ENCODE results near the gene KLHL33. TPM values are rescaled to one million over a fixed set of nuclear protein-coding genes. Genes with fewer than 3 reads are reported as not detected.

KLHL33 gene
- 0.23 TPM in 1 of 2 replicates, not detected in the other for total RNA-seq (ENCODE audit: low replicate concordance)

DNA sequence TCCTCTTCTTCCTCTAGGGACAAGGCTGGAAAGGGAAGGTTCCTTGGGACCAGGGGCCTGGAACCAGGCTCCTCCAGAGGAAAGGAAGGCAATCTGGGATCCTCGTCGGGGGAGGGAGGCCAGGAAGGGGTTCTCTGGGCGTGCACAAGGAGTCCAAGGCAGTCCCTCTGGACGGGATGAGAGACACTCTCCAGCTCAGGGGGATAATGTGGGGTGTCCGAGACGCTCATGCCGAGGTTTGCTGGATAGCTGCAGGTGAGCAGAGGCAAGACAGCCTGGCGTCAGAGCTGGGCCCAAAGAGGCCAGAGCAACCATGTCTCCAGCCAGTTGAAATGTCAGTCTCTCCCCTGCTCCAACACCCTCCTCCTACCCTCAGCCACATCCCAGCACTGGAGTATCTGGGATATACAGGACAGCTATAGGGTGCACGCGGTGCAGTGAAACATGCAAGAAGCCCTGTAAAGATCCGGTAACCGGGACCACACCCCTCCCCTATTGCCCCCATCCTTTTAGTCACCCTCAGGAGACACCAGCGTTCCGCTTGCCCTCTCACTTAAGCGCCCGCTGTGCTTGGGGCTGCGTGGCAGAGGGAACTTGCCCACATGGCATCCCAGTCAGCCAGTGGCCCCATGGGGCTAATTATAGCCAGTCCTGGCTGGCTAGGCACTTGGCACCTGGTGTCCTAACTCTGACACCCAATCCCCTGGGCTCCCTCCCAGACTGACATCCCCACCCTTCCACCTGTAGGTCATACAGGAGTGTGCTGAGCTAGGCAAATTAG is at the start of gene KLHL33:
Gene KLHL33, minus strand, starts transcription at position 585 of the 781 bp plus-strand sequence. Its CDS starts 355 bp downstream, at position 230.

GRCh38 chr14:20469242-20469889 is 33.4 kb upstream of the KLHL33 start, which contains the start of gene PNP:
TSS of gene PNP (plus strand) at chr14:20469406. CDS start at chr14:20469525, 119 bp downstream.

DNA sequence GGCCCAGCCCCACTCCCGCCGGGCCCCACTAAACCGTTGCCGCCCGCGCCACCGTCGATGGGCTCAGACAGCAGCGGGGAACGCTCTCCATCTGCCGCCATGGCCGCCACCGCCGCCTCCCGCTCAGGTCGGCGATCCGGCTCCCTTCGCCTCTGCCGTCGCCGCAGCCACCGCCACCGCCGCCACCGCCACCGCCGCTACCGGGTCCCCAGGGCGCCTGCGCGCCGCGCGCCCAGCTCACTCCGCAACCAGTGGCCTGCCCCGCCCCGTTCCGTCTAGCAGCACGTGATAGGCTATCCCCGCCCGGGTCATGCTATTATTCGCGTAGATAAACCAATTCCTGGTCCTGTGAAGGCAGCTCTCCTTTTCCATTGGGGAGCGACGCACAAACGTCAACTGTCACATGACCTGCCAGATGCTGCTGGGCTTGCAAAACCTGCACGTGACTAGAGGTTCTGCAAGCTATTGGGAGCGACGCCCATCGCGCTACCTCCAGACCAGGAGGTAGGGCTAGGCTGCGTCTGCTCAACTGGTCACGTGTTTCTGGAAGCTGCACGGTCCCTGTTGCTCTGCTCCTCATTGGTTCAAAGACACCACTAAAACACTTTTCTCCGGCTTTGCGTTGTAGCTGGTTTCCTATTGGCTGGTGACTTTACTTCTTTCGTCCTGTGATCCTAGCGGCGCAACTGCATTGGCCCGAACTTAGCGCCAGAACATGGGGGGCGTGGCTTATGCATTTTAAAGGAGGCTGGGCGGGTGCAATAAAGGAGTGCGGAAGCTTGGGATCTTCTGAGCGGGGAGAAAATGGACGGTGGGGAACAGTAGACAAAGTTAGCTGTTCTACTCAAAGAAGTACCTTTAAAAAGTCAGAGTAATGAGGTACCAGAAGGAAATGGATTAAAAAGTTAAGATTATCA is 25.5 kb upstream of the KLHL33 start, which contains the start of gene PIP4P1:
Gene PIP4P1, minus strand, starts transcription at position 210 of the 917 bp plus-strand sequence. Its CDS starts 109 bp downstream, at position 101.

GRCh38 chr14:20454516-20455354 is 18.8 kb upstream of the KLHL33 start, which contains the start of the genes APEX1 and OSGEP:
TSS of gene APEX1 (plus strand) at chr14:20455226. CDS start at chr14:20455646, 420 bp downstream.
TSS of gene OSGEP (minus strand) at chr14:20454812. CDS start at chr14:20454683, 129 bp downstream.

GRCh38 chr14:20412876-20413743 is 22.9 kb downstream of the KLHL33 start, which contains the start of gene TEP1:
TSS of gene TEP1 (minus strand) at chr14:20413501. CDS start at chr14:20408439, 5,062 bp downstream.

Other genes starting within 250 kb of the KLHL33 start
- not detected in 2 replicates for gene OR11G2, start 245.3 kb downstream of the KLHL33 start, total RNA-seq (ENCODE audit: low replicate concordance)
- not detected in 2 replicates for gene OR11H6, start 212.5 kb downstream of the KLHL33 start, total RNA-seq (ENCODE audit: low replicate concordance)
- gene OR11H7, start 207.2 kb downstream of the KLHL33 start, total RNA-seq (ENCODE audit: low replicate concordance), result not detected in 2 replicates
- not detected in 2 replicates for gene OR11H4, start 196.9 kb downstream of the KLHL33 start, total RNA-seq (ENCODE audit: low replicate concordance)
- gene TTC5, start 130.2 kb downstream of the KLHL33 start, total RNA-seq (ENCODE audit: low replicate concordance), result 21.8 and 53.5 TPM in 2 replicates
- 31.5 and 46.5 TPM in 2 replicates for gene CCNB1IP1, start 102.9 kb downstream of the KLHL33 start, total RNA-seq (ENCODE audit: low replicate concordance)
- 5.5 and 6.7 TPM in 2 replicates for gene PARP2, start 92.5 kb downstream of the KLHL33 start, total RNA-seq (ENCODE audit: low replicate concordance)
- 13.6 and 13.8 TPM in 2 replicates for gene TEP1, start 22.7 kb downstream of the KLHL33 start, total RNA-seq (ENCODE audit: low replicate concordance)
- 23.1 and 32.9 TPM in 2 replicates for gene OSGEP, start 18.6 kb upstream of the KLHL33 start, total RNA-seq (ENCODE audit: low replicate concordance)
- 74.9 and 95.9 TPM in 2 replicates for gene APEX1, start 19.1 kb upstream of the KLHL33 start, total RNA-seq (ENCODE audit: low replicate concordance)
- gene PIP4P1, start 25.3 kb upstream of the KLHL33 start, total RNA-seq (ENCODE audit: low replicate concordance), result 17.0 and 19.8 TPM in 2 replicates
- 26.4 and 48.6 TPM in 2 replicates for gene PNP, start 33.2 kb upstream of the KLHL33 start, total RNA-seq (ENCODE audit: low replicate concordance)
- gene RNASE10, start 69.4 kb upstream of the KLHL33 start, total RNA-seq (ENCODE audit: low replicate concordance), result not detected in 2 replicates
- gene RNASE9, start 124.9 kb upstream of the KLHL33 start, total RNA-seq (ENCODE audit: low replicate concordance), result not detected in 2 replicates
- gene RNASE11, start 151.8 kb upstream of the KLHL33 start, total RNA-seq (ENCODE audit: low replicate concordance), result not detected in 2 replicates
- not detected in 2 replicates for gene RNASE12, start 155.2 kb upstream of the KLHL33 start, total RNA-seq (ENCODE audit: low replicate concordance)
- not detected in 2 replicates for gene OR6S1, start 205.5 kb upstream of the KLHL33 start, total RNA-seq (ENCODE audit: low replicate concordance)
- gene RNASE4, start 248.4 kb upstream of the KLHL33 start, total RNA-seq (ENCODE audit: low replicate concordance), result 20.3 and 46.0 TPM in 2 replicates